Measurements from ENCODE around the gene KRTAP3-3.

Gene KRTAP3-3

DNA sequence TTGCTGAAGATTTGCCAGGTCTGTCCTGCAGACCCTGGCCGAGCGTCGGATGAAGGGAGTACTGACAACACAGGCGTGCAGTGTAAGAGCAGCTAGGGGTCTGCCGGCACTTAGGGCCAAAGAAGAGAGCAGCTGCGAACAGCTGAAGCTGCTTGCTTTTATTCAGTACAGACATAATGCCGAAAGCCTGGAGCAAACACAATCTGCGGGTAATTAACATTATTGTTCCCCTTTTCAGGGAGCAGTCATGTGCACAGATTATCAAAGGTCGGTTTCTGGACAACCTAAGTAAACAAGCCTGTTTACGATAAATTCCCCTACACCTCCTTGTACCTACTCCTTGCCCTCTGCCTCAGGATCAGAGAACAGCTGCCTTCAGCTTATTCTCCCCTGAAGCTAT, 44.5 kb downstream of the KRTAP3-3 start:
- no peaks in the 10 kb centered on the region for H3K27me3 ChIP-seq (replicated peaks; ENCODE audit: insufficient read depth, low read length)
- H4K20me1 ChIP-seq (ENCODE audit: insufficient read depth, low read length), result no peaks in the 10 kb centered on the region
- no peaks in the 10 kb centered on the region for H3K9me2 ChIP-seq (replicated peaks; ENCODE audit: insufficient read depth, low read length)
- H3K9me3 ChIP-seq (replicated peaks; ENCODE audit: insufficient read depth, low read length), result no peaks in the 10 kb centered on the region
- H3K27ac ChIP-seq (ENCODE audit: low read length), result no peak overlapping the region
- H3K36me3 ChIP-seq (replicated peaks; ENCODE audit: insufficient read depth, low read length), result no peaks in the 10 kb centered on the region
- no peaks in the 10 kb centered on the region for H3K4me1 ChIP-seq (ENCODE audit: low read length)
- no peaks in the 10 kb centered on the region for H3F3A ChIP-seq (ENCODE audit: insufficient read depth, low read length)
- no peak overlapping the region for H3K4me3 ChIP-seq (ENCODE audit: low read length)
- TF ChIP-seq, protein P1, sequence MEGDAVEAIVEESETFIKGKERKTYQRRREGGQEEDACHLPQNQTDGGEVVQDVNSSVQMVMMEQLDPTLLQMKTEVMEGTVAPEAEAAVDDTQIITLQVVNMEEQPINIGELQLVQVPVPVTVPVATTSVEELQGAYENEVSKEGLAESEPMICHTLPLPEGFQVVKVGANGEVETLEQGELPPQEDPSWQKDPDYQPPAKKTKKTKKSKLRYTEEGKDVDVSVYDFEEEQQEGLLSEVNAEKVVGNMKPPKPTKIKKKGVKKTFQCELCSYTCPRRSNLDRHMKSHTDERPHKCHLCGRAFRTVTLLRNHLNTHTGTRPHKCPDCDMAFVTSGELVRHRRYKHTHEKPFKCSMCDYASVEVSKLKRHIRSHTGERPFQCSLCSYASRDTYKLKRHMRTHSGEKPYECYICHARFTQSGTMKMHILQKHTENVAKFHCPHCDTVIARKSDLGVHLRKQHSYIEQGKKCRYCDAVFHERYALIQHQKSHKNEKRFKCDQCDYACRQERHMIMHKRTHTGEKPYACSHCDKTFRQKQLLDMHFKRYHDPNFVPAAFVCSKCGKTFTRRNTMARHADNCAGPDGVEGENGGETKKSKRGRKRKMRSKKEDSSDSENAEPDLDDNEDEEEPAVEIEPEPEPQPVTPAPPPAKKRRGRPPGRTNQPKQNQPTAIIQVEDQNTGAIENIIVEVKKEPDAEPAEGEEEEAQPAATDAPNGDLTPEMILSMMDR (IDR thresholded peaks at IDR 0.05; ENCODE audit: low read length), result no peak
- no peak for TF ChIP-seq EZH2 (optimal IDR thresholded peaks at IDR 0.05; ENCODE audit: low read depth, low read length)
- no peak for TF ChIP-seq EZH2phosphoT487 (IDR thresholded peaks at IDR 0.05; ENCODE audit: low read length)
- H3K9ac ChIP-seq (ENCODE audit: low read length), result no peak overlapping the region
- no peak overlapping the region for H3K4me2 ChIP-seq (ENCODE audit: low read depth, low read length)
- DNase-seq, result no peak
- no peak overlapping the region for H2AFZ ChIP-seq (ENCODE audit: low read length)
- H3K79me2 ChIP-seq (ENCODE audit: low read length), result no peaks in the 10 kb centered on the region

DNA sequence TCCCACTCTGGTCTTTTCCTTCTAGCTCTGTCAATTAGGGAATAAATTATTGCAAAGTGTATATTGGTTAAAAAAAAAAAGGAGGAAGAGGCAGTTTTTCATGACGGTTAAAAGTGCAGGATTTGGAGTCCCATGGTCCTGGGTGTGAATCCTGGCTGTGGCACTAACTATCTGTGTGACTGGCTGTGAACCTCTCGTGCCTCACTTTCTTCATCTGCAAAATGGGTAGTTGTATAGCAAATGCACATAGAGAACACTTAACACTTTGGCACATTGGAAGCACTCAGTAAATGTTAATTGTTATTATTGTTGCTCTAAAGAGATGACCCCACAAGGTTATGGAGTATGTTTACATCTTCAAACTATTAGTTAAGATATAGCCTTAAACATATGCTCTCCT, 46.0 kb downstream of the KRTAP3-3 start:
- Histone ChIP-seq H3K9me3 (replicated peaks; ENCODE audit: insufficient read depth, low read length) (no peaks in the 10 kb centered on the region), H3K9me2 (replicated peaks; ENCODE audit: insufficient read depth, low read length) (no peaks in the 10 kb centered on the region), H3K4me1 (ENCODE audit: low read length) (no peaks in the 10 kb centered on the region), H3K27me3 (replicated peaks; ENCODE audit: insufficient read depth, low read length) (no peaks in the 10 kb centered on the region), H4K20me1 (ENCODE audit: insufficient read depth, low read length) (no peaks in the 10 kb centered on the region), H2AFZ (ENCODE audit: low read length) (no peak overlapping the region), H3K36me3 (replicated peaks; ENCODE audit: insufficient read depth, low read length) (no peaks in the 10 kb centered on the region), H3K27ac (ENCODE audit: low read length) (no peak overlapping the region), H3F3A (ENCODE audit: insufficient read depth, low read length) (no peaks in the 10 kb centered on the region), H3K9ac (ENCODE audit: low read length) (no peak overlapping the region), H3K4me3 (ENCODE audit: low read length) (no peak overlapping the region), H3K4me2 (ENCODE audit: low read depth, low read length) (no peak overlapping the region), H3K79me2 (ENCODE audit: low read length) (no peaks in the 10 kb centered on the region)
- TF ChIP-seq EZH2 (optimal IDR thresholded peaks at IDR 0.05; ENCODE audit: low read depth, low read length) (no peak), EZH2phosphoT487 (IDR thresholded peaks at IDR 0.05; ENCODE audit: low read length) (no peak)
- TF ChIP-seq, protein P1 (IDR thresholded peaks at IDR 0.05; ENCODE audit: low read length), result no peak
- no peak for DNase-seq

DNA sequence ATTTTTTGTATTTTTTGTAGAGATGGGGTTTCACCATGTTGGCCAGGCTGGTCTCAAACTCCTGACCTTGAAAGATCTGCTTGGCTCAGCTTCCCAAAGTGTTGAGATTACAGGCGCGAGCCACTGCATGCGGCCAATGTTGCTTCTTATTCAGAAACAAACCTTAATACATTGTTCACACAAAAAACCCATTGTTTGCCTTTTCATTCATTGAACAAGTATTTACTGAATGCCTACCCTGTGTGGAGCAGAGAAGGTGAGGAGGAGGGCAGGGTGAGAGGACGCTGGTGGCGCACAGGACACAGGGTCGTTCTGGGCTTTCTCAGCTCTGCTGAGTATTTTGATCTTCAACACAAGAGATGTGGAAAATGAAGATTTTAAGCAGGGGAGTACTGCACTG, 48.5 kb downstream of the KRTAP3-3 start:
- Histone ChIP-seq H3K4me1 (ENCODE audit: low read length) (no peaks in the 10 kb centered on the region), H3K79me2 (ENCODE audit: low read length) (no peaks in the 10 kb centered on the region), H3K9me2 (replicated peaks; ENCODE audit: insufficient read depth, low read length) (no peaks in the 10 kb centered on the region), H3K4me2 (ENCODE audit: low read depth, low read length) (no peak overlapping the region), H3K27ac (ENCODE audit: low read length) (no peak overlapping the region), H4K20me1 (ENCODE audit: insufficient read depth, low read length) (no peaks in the 10 kb centered on the region), H3K4me3 (ENCODE audit: low read length) (no peak overlapping the region), H3K27me3 (replicated peaks; ENCODE audit: insufficient read depth, low read length) (no peaks in the 10 kb centered on the region), H3K9ac (ENCODE audit: low read length) (no peak overlapping the region), H3K9me3 (replicated peaks; ENCODE audit: insufficient read depth, low read length) (no peaks in the 10 kb centered on the region), H3F3A (ENCODE audit: insufficient read depth, low read length) (no peaks in the 10 kb centered on the region), H2AFZ (ENCODE audit: low read length) (no peak overlapping the region), H3K36me3 (replicated peaks; ENCODE audit: insufficient read depth, low read length) (no peaks in the 10 kb centered on the region)
- TF ChIP-seq, protein P1 (IDR thresholded peaks at IDR 0.05; ENCODE audit: low read length), result no peak
- TF ChIP-seq EZH2phosphoT487 (IDR thresholded peaks at IDR 0.05; ENCODE audit: low read length), result no peak
- TF ChIP-seq EZH2 (optimal IDR thresholded peaks at IDR 0.05; ENCODE audit: low read depth, low read length), result no peak
- no peak for DNase-seq
